Measurements from ENCODE around the gene CHST1. TPM values are rescaled to one million over a fixed set of nuclear protein-coding genes. Genes with fewer than 3 reads are reported as not detected.

CHST1 gene
- polyA plus RNA-seq: under 1 TPM in 1 of 3 donors, not detected in 2; 0.11 TPM

GRCh38 chr11:45665206-45665932, at the start of gene CHST1:
Gene CHST1, minus strand, starts transcription at chr11:45665622. Its CDS starts 14,699 bp downstream, at chr11:45650923.
- H3K4me3 Mint-ChIP-seq: peak within 1 kb of the TSS; percentile 65 to 82 (median 76)
- H3K27ac Mint-ChIP-seq: no peak within 1 kb of the TSS
- H3K4me1 Mint-ChIP-seq: peaks cover 0 to 5% of the 10 kb centered on the region in 2 donors
- peaks cover 0 to 2% (median 0%) of the 10 kb centered on the region in 6 donors for H3K9me3 Mint-ChIP-seq
- peaks cover 4 to 24% (median 10%) of the 10 kb centered on the region in 3 donors for H3K27me3 Mint-ChIP-seq (ENCODE audit: low read depth in 3 of 3)
- DNase-seq: peak in 1 of 3 donors; percentile 11
- no peaks in the 10 kb centered on the region for H3K36me3 Mint-ChIP-seq

GRCh38 chr11:45713573-45713972, 48.2 kb upstream of the CHST1 start:
- H3K4me1 Mint-ChIP-seq: no peaks in the 10 kb centered on the region

GRCh38 chr11:45710561-45710960, 45.1 kb upstream of the CHST1 start:
- Mint-ChIP-seq H3K9me3 (peaks cover 0 to 2% (median 0%) of the 10 kb centered on the region in 6 donors), H3K4me1 (no peaks in the 10 kb centered on the region), H3K27ac (no peak overlapping the region), H3K4me3 (no peak overlapping the region), H3K36me3 (no peaks in the 10 kb centered on the region), H3K27me3 (ENCODE audit: low read depth in 3 of 3) (peaks cover 6 to 11% (median 8%) of the 10 kb centered on the region in 3 donors)
- no peak for DNase-seq

More at GRCh38 chr11:45713573-45713972, 48.2 kb upstream of the CHST1 start:
- Mint-ChIP-seq H3K4me3 (no peak overlapping the region), H3K36me3 (no peaks in the 10 kb centered on the region), H3K27me3 (ENCODE audit: low read depth in 3 of 3) (peaks cover 6 to 15% (median 8%) of the 10 kb centered on the region in 3 donors), H3K27ac (no peak overlapping the region), H3K9me3 (no peaks in the 10 kb centered on the region)
- no peak for DNase-seq

- H3K4me1 Mint-ChIP-seq: no peaks in the 10 kb centered on the region
- no peaks in the 10 kb centered on the region for H3K36me3 Mint-ChIP-seq
- H3K27me3 Mint-ChIP-seq (ENCODE audit: low read depth in 3 of 3): peaks cover 6 to 9% (median 8%) of the 10 kb centered on the region in 3 donors
- no peak overlapping the region for H3K27ac Mint-ChIP-seq
- H3K4me3 Mint-ChIP-seq: no peak overlapping the region
- peaks cover 0 to 2% (median 0%) of the 10 kb centered on the region in 6 donors for H3K9me3 Mint-ChIP-seq
- DNase-seq: no peak
These were observed 43.7 kb upstream of the CHST1 start for GRCh38 chr11:45708887-45709663.

- Mint-ChIP-seq H3K9me3 (peaks cover 0 to 2% (median 0%) of the 10 kb centered on the region in 6 donors), H3K4me1 (no peaks in the 10 kb centered on the region), H3K4me3 (no peak overlapping the region), H3K36me3 (no peaks in the 10 kb centered on the region), H3K27me3 (ENCODE audit: low read depth in 3 of 3) (peaks cover 4 to 9% (median 9%) of the 10 kb centered on the region in 3 donors), H3K27ac (no peak overlapping the region)
- DNase-seq: no peak
These were observed 39.2 kb upstream of the CHST1 start for GRCh38 chr11:45704635-45705034.

GRCh38 chr11:45704133-45704532, 38.7 kb upstream of the CHST1 start:
- Mint-ChIP-seq H3K27ac (no peak overlapping the region), H3K36me3 (no peaks in the 10 kb centered on the region), H3K27me3 (ENCODE audit: low read depth in 3 of 3) (peaks cover 4 to 9% (median 9%) of the 10 kb centered on the region in 3 donors), H3K9me3 (peaks cover 0 to 2% (median 0%) of the 10 kb centered on the region in 6 donors), H3K4me1 (no peaks in the 10 kb centered on the region), H3K4me3 (no peak overlapping the region)
- no peak for DNase-seq

GRCh38 chr11:45702511-45702910, 37.1 kb upstream of the CHST1 start:
- H3K9me3 Mint-ChIP-seq: peaks cover 0 to 2% (median 0%) of the 10 kb centered on the region in 6 donors
- H3K27ac Mint-ChIP-seq: no peak overlapping the region
- no peak for DNase-seq
- peaks cover 2 to 7% (median 6%) of the 10 kb centered on the region in 3 donors for H3K27me3 Mint-ChIP-seq (ENCODE audit: low read depth in 3 of 3)
- H3K36me3 Mint-ChIP-seq: no peaks in the 10 kb centered on the region
- H3K4me1 Mint-ChIP-seq: no peaks in the 10 kb centered on the region
- H3K4me3 Mint-ChIP-seq: no peak overlapping the region

- H3K27me3 Mint-ChIP-seq (ENCODE audit: low read depth in 3 of 3): peaks cover 3 to 10% (median 8%) of the 10 kb centered on the region in 3 donors
- no peaks in the 10 kb centered on the region for H3K36me3 Mint-ChIP-seq
- no peaks in the 10 kb centered on the region for H3K4me1 Mint-ChIP-seq
- no peak for DNase-seq
- no peak overlapping the region for H3K27ac Mint-ChIP-seq
- H3K4me3 Mint-ChIP-seq: no peak overlapping the region
- no peaks in the 10 kb centered on the region for H3K9me3 Mint-ChIP-seq
These were observed 33.5 kb upstream of the CHST1 start for GRCh38 chr11:45698777-45699497.

GRCh38 chr11:45692808-45693453, 27.5 kb upstream of the CHST1 start:
- H3K27ac Mint-ChIP-seq: no peak overlapping the region
- no peaks in the 10 kb centered on the region for H3K4me1 Mint-ChIP-seq
- H3K9me3 Mint-ChIP-seq: no peaks in the 10 kb centered on the region
- no peak for DNase-seq
- H3K4me3 Mint-ChIP-seq: no peak overlapping the region
- no peaks in the 10 kb centered on the region for H3K36me3 Mint-ChIP-seq
- H3K27me3 Mint-ChIP-seq (ENCODE audit: low read depth in 3 of 3): peaks cover 1 to 10% (median 1%) of the 10 kb centered on the region in 3 donors

GRCh38 chr11:45688472-45689033, 23.1 kb upstream of the CHST1 start:
- H3K4me1 Mint-ChIP-seq: no peaks in the 10 kb centered on the region
- H3K27ac Mint-ChIP-seq: no peak overlapping the region
- no peak overlapping the region for H3K4me3 Mint-ChIP-seq
- H3K27me3 Mint-ChIP-seq (ENCODE audit: low read depth in 3 of 3): peaks cover 0 to 5% (median 1%) of the 10 kb centered on the region in 3 donors
- H3K36me3 Mint-ChIP-seq: no peaks in the 10 kb centered on the region
- no peak for DNase-seq
- H3K9me3 Mint-ChIP-seq: no peaks in the 10 kb centered on the region

GRCh38 chr11:45687836-45688235, 22.4 kb upstream of the CHST1 start:
- Mint-ChIP-seq H3K27me3 (ENCODE audit: low read depth in 3 of 3) (peaks cover 0 to 5% (median 1%) of the 10 kb centered on the region in 3 donors), H3K36me3 (no peaks in the 10 kb centered on the region), H3K4me1 (no peaks in the 10 kb centered on the region), H3K27ac (no peak overlapping the region), H3K9me3 (no peaks in the 10 kb centered on the region), H3K4me3 (no peak overlapping the region)
- no peak for DNase-seq

- Mint-ChIP-seq H3K27me3 (ENCODE audit: low read depth in 3 of 3) (peaks cover 0 to 5% (median 1%) of the 10 kb centered on the region in 3 donors), H3K9me3 (no peaks in the 10 kb centered on the region), H3K27ac (no peak overlapping the region), H3K4me1 (no peaks in the 10 kb centered on the region), H3K4me3 (no peak overlapping the region), H3K36me3 (no peaks in the 10 kb centered on the region)
- no peak for DNase-seq
These were observed 20.6 kb upstream of the CHST1 start for GRCh38 chr11:45685964-45686537.

- Mint-ChIP-seq H3K4me3 (no peak overlapping the region), H3K4me1 (no peaks in the 10 kb centered on the region)
These were observed 19.0 kb upstream of the CHST1 start for GRCh38 chr11:45684440-45684839.

More at GRCh38 chr11:45684440-45684839, 19.0 kb upstream of the CHST1 start:
- Mint-ChIP-seq H3K27ac (no peak overlapping the region), H3K36me3 (no peaks in the 10 kb centered on the region), H3K9me3 (no peaks in the 10 kb centered on the region), H3K27me3 (ENCODE audit: low read depth in 3 of 3) (peaks cover 0 to 5% (median 1%) of the 10 kb centered on the region in 3 donors)
- DNase-seq: no peak

Data from immature natural killer cell (primary cell).